Heart left ventricle (tissue), 13 donors: Measurements from ENCODE around the gene CDC123.

Experiments
- CTCF ChIP-seq, 12 donors: fragments of 200-600 bp; sonication (generic) in 4 of 12; IDR thresholded peaks; one replicate each; pipeline versions ENCODE4 v1.5.0 to v1.8.0; 2018 to 2022; ENCODE audit warnings: antibody characterized with exemption in 12 of 12, mild to moderate bottlenecking in 5 of 12
- POLR2A ChIP-seq, 2 donors: fragments of 450-650 bp; IDR thresholded peaks; one replicate each; pipeline ENCODE4 v1.6.1; 2017; ENCODE audit warnings: antibody characterized with exemption in 2 of 2, mild to moderate bottlenecking in 2 of 2, moderate library complexity in 2 of 2
- donor health status: ischemic (EF 13 %, LVEDD 7.1; RV severe dilation, severe dysfunction).
- donor health status: DM: no; HTN: yes; CAD: no.
- donor health status: DM: no; HTN: no; CAD: no.
- donor health status: ischemic (EF 25% LVEDD 6.9; RV normal size, moderate dysfunction).
- donor health status: ischemic (EF 25% LVEDD 5.7; RV mildly dilated, moderate dysfunction).
- donor health status: ischemic (EF 35%, LVEDD 5.7; RV mildly dilated, moderate dysfunction).
- donor health status: nonischemic (EF 11% LVEDD 7.7; RV severe dilation, severe dysfunction).
- donor health status: DM: yes; HTN: yes; CAD: no.
- donor health status: PGD.
- donor health status: ischemic (EF 29% LVEDD 5.4; RV normal size, mild dysfunction).
- donor health status: nonischemic (EF 23%, LVEDD 6.1; RV moderate dilation, normal function).

- TF ChIP-seq CTCF (IDR thresholded peaks at IDR 0.05): no peak
- TF ChIP-seq POLR2A (IDR thresholded peaks at IDR 0.05): no peak
Measured at GRCh38 chr10:12179606-12180170, 16.3 kb upstream of the CDC123 start.
